Neuron (in vitro differentiated cells): ENCODE measurements around the gene SCO2.

ENCODE experiments used
- H2AFZ ChIP-seq: one replicate; pipeline ENCODE4 v1.6.1; 2013; ENCODE audit warnings: low read depth, mild to moderate bottlenecking, inconsistent platforms, low read length, moderate library complexity
- H3K27me3 ChIP-seq: one replicate; pipeline ENCODE4 v1.6.1; 2013; ENCODE audit warnings: low read length; ENCODE audit not compliant: insufficient read depth
- H3K36me3 ChIP-seq: one replicate; pipeline ENCODE4 v1.6.1; 2013; ENCODE audit warnings: low read length; ENCODE audit not compliant: insufficient read depth
- H3K4me1 ChIP-seq: one replicate; pipeline ENCODE4 v1.6.1; 2013; ENCODE audit warnings: low read length; ENCODE audit not compliant: insufficient read depth
- H3K4me3 ChIP-seq: 2 replicates; pipeline ENCODE4 v1.5.1; 2013; ENCODE audit warnings: mild to moderate bottlenecking, low read length, moderate library complexity
- H3K9me3 ChIP-seq: one replicate; pipeline ENCODE4 v1.6.1; 2013; ENCODE audit warnings: low read length

Gene SCO2

GRCh38 chr22:50487290-50488005 is 38.0 kb downstream of the SCO2 start:
- no peak overlapping the region for H3K4me3 ChIP-seq
- H3K27me3 ChIP-seq = peaks cover 30% of the 10 kb centered on the region
- H2AFZ ChIP-seq = no peak overlapping the region
- H3K9me3 ChIP-seq = no peaks in the 10 kb centered on the region
- H3K36me3 ChIP-seq = no peaks in the 10 kb centered on the region
- no peaks in the 10 kb centered on the region for H3K4me1 ChIP-seq

DNA sequence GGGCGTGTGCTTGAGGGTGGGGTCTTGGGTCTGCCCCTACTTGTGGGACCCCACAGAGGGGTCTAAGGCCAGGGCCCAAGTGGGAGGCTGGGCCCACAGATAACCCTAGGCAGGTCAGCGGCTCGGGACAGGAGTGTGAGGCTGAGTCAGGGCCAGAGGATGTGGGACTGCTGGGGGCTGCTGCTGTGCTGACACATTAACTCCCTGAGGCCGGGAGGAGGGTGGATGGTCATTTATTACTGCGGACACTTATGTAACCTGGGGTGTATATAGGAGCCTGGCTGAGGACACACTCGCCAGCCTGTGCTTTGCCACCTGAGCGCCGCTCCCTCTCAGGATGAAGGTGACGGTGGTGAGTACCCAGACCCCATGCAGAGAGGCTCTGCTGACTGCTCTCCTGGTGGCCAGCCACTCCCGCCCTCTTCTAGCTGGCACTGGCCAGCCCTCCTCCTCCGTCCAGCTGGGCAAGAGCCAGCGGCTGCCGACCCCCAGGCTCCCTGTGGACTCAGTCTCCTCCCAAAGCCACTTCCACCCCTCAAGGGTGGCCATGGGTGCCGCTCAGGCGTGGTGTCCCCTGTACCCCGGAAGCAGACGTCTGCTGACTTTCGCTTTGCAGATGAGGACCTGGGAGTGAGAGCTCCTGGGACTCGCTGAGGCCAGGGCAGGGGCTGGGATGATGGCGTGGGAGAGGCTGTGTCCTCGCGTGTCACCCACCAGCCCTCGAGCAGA is 38.7 kb downstream of the SCO2 start, which contains the start of gene MIOX:
MIOX (plus strand) TSS at position 299 of the 729 bp plus-strand sequence; CDS start at position 338, 39 bp downstream.
- H3K4me1 ChIP-seq = no peaks in the 10 kb centered on the region
- H3K36me3 ChIP-seq = no peaks in the 10 kb centered on the region
- no peak within 1 kb of the TSS for H3K4me3 ChIP-seq
- H3K27me3 ChIP-seq = peaks cover 37% of the 10 kb centered on the region
- H2AFZ ChIP-seq = no peak within 1 kb of the TSS
- no peaks in the 10 kb centered on the region for H3K9me3 ChIP-seq

DNA sequence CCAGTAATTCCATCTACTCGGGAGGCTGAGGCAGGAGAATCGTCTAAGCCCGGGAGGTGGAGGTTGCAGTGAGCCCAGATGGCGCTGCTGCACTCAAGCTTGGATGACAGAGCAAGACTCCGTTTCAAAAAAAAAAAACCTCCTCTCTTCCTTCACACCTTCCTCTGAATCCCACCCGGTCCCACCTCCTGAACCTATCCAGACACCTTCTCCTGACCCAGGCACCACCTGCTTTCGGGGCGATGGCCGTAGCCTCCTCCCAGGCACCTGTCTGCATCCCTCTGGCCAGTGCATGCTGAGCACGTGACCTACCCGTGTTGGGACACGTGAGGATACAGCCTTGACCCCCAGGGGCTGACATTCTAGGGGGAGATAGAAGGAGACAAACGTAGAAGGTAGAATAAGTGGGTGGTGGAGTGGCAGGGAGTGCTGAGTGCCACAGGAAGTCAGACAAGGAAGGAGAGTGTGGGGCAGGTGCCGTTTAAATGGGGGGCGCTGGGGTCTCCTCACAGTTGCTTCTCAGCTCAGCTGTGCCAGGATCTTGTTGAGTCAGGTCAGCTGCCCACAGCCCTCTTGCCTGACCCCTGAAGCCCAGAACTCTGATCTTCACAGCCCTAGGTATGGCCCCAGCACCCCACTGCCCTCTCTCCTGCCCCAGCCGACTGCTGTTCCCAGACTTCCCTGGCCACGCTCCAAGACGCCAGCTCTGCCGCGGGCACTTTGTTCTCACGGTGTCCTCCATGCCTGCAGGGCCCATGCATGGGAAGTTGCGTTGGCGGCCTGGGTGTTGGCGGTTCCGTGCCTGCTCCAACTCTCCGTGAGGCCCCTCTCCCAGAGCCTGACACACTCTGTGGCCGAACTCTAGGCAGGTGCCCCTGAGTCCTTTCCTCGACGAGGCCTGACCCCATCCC is 39.9 kb downstream of the SCO2 start:
- H3K4me3 ChIP-seq = no peak overlapping the region
- peaks cover 47% of the 10 kb centered on the region for H3K27me3 ChIP-seq
- no peak overlapping the region for H2AFZ ChIP-seq
- H3K36me3 ChIP-seq = no peaks in the 10 kb centered on the region
- H3K9me3 ChIP-seq = no peaks in the 10 kb centered on the region
- H3K4me1 ChIP-seq = no peaks in the 10 kb centered on the region

DNA sequence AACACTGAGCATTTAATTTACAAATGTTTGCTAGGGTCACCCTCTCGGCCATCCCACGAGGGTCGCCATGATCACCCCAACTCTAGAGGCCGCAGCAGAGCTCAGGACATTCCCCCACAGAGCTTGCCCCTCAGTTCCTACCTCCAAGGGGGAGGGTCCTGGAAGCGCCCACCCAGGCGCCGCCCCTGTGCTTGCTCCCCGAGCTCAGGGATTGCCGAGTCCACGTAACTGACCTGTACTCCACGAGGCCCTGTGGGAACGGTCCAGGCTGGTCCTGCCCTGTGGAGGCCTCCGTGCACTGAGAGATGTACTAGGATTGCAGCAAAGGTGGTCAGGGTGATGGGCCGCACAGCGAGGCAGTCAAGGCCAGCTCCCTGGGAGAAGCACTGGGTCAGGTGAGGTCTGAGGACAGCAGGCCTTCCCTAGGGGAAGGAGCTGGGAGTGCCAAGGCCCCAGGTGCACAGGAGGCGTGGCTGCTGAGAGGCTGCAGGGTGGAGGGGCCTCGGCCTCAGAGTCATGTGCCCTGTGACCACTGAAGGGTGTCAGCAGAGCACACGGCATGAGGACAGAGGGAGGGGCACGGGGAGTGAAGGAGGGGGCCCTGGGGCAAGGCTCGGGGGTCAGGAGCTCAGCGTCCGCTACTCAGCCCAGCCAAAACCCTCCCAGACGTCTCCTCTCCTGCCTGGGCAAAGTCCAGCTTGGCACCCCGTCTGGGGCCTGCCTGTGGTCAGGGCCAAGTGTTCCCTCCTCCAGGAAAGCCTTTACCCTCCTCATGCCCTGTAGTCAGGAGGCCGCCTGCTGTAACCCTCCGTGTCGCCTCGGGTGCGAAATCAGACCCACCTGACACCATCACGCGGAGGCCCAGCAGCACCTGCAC is 41.2 kb downstream of the SCO2 start:
- H3K4me1 ChIP-seq = no peaks in the 10 kb centered on the region
- H3K4me3 ChIP-seq = no peak overlapping the region
- no peaks in the 10 kb centered on the region for H3K36me3 ChIP-seq
- peaks cover 8% of the 10 kb centered on the region for H3K9me3 ChIP-seq
- no peak overlapping the region for H2AFZ ChIP-seq
- H3K27me3 ChIP-seq = peaks cover 56% of the 10 kb centered on the region

- Histone ChIP-seq H3K27me3 (peaks cover 60% of the 10 kb centered on the region), H3K4me3 (no peak overlapping the region), H3K9me3 (peaks cover 8% of the 10 kb centered on the region), H3K36me3 (no peaks in the 10 kb centered on the region), H3K4me1 (no peaks in the 10 kb centered on the region), H2AFZ (no peak overlapping the region)
Observed at GRCh38 chr22:50483556-50483955, 41.8 kb downstream of the SCO2 start.

- Histone ChIP-seq H3K4me1 (no peaks in the 10 kb centered on the region), H3K9me3 (peaks cover 8% of the 10 kb centered on the region), H3K27me3 (peaks cover 61% of the 10 kb centered on the region), H3K36me3 (no peaks in the 10 kb centered on the region), H3K4me3 (no peak overlapping the region), H2AFZ (no peak overlapping the region)
Observed at GRCh38 chr22:50483106-50483505, 42.3 kb downstream of the SCO2 start.

DNA sequence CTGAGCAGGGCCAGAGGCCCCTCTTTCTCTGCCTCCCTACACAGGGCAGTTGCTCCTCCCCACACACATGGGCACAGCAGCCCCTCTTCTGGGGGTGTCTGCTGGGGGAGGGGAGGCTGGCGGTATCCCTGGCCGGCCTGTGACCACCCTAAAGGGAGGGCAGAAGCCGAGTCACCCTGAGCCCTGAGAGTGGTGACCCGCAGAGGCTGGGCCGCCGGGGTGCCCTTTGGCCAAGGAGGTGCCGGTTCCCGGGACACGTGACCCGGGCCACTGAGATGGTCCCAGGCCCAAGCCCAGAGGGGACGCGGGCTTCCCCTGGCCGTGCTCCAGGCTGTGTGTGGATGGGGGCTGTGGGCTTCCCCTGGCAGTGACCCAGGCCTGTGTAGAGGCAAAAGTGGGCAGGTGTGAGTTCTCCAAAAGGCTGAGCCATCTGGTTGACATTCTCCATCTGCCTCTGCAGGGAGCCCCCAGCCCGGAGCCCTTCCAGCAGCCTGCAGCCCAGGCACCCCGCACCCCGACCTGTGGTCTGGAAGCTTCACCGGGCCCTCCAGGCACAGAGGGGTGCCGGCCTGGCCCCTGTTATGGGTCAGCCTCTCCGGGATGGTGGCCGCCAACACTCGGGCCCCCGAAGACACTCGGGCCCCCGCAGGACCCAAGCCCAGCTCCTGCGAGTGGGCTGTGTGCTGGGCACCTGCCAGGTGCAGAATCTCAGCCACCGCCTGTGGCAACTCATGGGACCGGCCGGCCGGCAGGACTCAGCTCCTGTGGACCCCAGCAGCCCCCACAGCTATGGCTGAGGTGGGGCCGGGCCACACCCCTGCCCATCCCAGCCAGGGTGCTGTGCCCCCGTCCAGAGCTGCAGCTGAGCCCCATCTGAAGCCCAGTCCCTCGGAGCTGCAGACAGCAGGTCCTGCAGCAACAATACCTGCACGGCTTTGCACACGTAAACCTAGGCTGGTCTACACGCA is 43.0 kb downstream of the SCO2 start:
- H3K27me3 ChIP-seq = peaks cover 58% of the 10 kb centered on the region
- no peak overlapping the region for H2AFZ ChIP-seq
- H3K4me3 ChIP-seq = no peak overlapping the region
- peaks cover 8% of the 10 kb centered on the region for H3K9me3 ChIP-seq
- no peaks in the 10 kb centered on the region for H3K36me3 ChIP-seq
- H3K4me1 ChIP-seq = no peaks in the 10 kb centered on the region

GRCh38 chr22:50481440-50482106 is 43.8 kb downstream of the SCO2 start, which contains the start of gene ADM2:
TSS of gene ADM2 (plus strand) at chr22:50481543. CDS start at chr22:50481848, 305 bp downstream.
- peaks cover 8% of the 10 kb centered on the region for H3K9me3 ChIP-seq
- H3K4me3 ChIP-seq = no peak within 1 kb of the TSS
- peaks cover 52% of the 10 kb centered on the region for H3K27me3 ChIP-seq
- H2AFZ ChIP-seq = no peak within 1 kb of the TSS
- H3K36me3 ChIP-seq = no peaks in the 10 kb centered on the region
- no peaks in the 10 kb centered on the region for H3K4me1 ChIP-seq

DNA sequence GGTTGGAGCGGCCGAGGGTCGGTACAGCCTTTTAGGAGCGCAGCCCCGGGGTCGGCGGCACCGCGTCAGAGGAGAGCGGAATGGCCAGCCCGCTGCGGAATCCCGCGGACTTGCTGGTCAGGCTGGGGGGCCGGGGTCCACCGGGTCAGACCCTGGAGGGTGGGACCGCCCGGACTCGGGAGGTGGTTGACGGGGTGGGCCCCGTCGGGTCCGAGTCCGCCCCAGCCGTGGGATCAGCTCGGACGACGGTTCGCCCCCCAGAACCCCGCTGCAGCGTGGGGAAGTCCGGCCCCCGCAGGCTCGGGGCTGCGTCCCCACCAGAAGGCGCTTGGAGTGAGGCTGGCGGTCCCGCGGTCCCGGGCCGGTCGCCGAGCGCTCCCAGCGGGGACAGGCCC is 44.4 kb downstream of the SCO2 start:
- H3K27me3 ChIP-seq = peaks cover 52% of the 10 kb centered on the region
- H3K4me1 ChIP-seq = no peaks in the 10 kb centered on the region
- peaks cover 8% of the 10 kb centered on the region for H3K9me3 ChIP-seq
- no peak overlapping the region for H2AFZ ChIP-seq
- H3K36me3 ChIP-seq = no peaks in the 10 kb centered on the region
- H3K4me3 ChIP-seq = no peak overlapping the region

DNA sequence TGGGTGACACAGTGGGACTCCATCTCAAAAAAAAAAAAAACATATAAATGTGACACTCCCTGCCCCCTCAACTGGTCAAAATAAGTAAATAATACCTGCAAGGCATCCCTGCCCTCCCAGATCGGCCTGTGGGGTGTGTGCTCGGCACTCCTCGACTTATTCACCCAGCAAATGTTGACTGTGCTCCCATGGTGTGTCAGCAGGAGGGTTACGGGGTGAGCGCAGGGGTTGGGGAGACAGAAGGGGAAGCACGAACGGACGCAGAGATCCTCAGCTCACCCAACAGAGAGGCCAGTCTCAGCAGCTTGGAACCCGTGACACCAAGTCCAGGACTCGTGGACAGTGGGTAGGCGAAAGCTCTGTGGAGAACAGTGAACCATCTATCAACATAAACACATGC is 45.7 kb downstream of the SCO2 start:
- no peak overlapping the region for H2AFZ ChIP-seq
- H3K36me3 ChIP-seq = no peaks in the 10 kb centered on the region
- H3K4me3 ChIP-seq = no peak overlapping the region
- peaks cover 48% of the 10 kb centered on the region for H3K27me3 ChIP-seq
- H3K9me3 ChIP-seq = peaks cover 8% of the 10 kb centered on the region
- peaks cover 5% of the 10 kb centered on the region for H3K4me1 ChIP-seq

- Histone ChIP-seq H3K27me3 (peaks cover 36% of the 10 kb centered on the region), H3K36me3 (no peaks in the 10 kb centered on the region), H3K4me3 (no peak overlapping the region), H2AFZ (no peak overlapping the region), H3K4me1 (peaks cover 16% of the 10 kb centered on the region), H3K9me3 (peaks cover 8% of the 10 kb centered on the region)
Observed at GRCh38 chr22:50477923-50478322, 47.5 kb downstream of the SCO2 start.
